Activated T-cell treated with anti-CD3 and anti-CD28 coated beads, Interleukin-2, amount 50 U/mL, for 1 hour (primary cell): ENCODE data around the gene PRR5.
"Not testable (repeated sequence)": the region's sequence is repeated elsewhere in the genome, so short reads cannot be mapped to it uniquely, and the experiment has no call there.

Experiments
- DNase-seq: peaks from one replicate; pipeline ENCODE4 v3.0.0-alpha.2; 2020

Gene PRR5

GRCh38 chr22:44676066-44676440 lies 26.0 kb upstream of the PRR5 start:
- not testable (repeated sequence) for DNase-seq

GRCh38 chr22:44676441-44677352 lies 25.3 kb upstream of the PRR5 start:
- DNase-seq = no peak

- DNase-seq = no peak
Measured at GRCh38 chr22:44677353-44677840, 24.6 kb upstream of the PRR5 start.

DNA sequence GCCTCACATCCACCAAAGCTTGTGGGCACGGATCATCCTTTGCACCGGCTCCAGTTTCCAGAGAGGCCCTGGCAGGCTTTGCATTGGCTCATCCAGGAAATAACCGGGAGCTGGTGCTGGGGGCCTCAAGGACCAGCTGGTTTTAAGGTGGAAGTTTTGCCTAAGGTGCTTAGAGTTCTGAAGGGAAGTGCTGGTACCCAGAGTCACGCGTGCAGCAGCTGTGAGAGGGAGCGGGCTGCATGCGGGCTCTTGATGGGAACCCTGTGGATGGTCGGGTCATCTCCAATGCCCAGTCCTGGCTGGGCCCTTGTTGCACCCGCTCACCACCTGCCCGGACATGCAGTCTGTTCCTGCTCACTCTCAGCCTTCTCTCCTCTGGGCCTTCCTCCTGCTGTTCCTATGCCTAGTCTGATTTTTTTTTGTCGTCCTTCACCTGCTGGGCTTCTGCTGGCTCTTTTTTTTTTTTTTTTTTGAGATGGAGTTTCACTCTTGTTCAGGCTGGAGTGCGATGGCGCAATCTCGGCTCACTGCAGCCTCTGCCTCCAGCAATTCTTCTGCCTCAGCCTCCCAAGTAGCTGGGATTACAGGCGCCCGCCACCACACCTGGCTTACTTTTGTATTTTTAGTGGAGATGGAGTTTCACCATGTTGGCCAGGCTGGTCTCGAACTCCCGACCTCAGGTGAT lies 24.0 kb upstream of the PRR5 start:
- no peak for DNase-seq

- no peak for DNase-seq
Measured at GRCh38 chr22:44678556-44679305, 23.3 kb upstream of the PRR5 start.

DNA sequence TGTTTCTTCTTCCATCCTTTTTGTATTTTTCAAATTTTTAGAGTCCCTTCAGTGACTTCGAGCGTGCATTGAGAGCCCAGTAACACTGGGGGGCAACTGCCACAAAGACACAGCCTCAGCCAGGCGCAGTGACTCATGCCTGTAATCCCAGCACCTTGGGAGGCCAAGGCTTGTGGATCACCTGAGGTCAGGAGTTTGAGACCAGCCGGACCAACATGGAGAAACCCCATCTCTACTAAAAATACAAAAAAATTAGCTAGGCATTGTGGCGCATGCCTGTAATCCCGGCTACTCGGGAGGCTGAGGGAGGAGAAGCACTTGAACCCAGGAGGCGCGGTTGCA lies 22.7 kb upstream of the PRR5 start:
- not testable (repeated sequence) for DNase-seq

- DNase-seq = no peak
Measured at GRCh38 chr22:44680058-44680457, 21.9 kb upstream of the PRR5 start.

GRCh38 chr22:44680481-44680894 lies 21.5 kb upstream of the PRR5 start:
- DNase-seq = no peak

DNA sequence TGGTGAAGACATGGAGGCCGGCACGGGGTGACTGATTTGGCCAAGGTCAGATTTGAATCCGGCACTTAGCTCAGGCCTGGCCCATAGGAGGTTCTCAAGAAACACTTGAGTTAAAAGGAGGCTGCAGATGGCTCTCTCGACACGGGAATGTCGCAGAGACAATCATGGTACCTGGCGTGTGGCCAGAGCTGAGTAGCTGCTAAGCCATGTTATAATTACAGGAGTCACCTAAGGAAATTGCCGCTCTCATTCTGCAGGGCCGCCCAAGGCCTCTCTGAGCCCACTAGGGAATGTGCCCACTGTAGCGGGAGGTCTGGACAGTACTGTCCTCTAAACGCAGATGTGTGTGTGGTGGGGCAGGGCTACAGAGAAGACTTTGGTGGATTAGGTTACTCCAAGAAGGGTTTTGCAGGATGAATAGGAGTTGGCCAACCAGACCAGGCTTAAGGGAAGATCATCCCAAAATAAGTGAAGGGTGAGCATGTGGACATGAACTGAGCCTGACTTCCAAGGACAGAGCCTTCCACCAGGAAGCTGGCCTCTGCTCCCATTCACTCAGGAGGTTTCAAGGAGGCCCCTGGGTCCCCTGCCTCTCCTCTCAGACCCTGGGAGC lies 19.3 kb upstream of the PRR5 start:
- no peak for DNase-seq

- DNase-seq = no peak
Measured at GRCh38 chr22:44683237-44683636, 18.8 kb upstream of the PRR5 start.

GRCh38 chr22:44683881-44684280 lies 18.1 kb upstream of the PRR5 start:
- no peak for DNase-seq

DNA sequence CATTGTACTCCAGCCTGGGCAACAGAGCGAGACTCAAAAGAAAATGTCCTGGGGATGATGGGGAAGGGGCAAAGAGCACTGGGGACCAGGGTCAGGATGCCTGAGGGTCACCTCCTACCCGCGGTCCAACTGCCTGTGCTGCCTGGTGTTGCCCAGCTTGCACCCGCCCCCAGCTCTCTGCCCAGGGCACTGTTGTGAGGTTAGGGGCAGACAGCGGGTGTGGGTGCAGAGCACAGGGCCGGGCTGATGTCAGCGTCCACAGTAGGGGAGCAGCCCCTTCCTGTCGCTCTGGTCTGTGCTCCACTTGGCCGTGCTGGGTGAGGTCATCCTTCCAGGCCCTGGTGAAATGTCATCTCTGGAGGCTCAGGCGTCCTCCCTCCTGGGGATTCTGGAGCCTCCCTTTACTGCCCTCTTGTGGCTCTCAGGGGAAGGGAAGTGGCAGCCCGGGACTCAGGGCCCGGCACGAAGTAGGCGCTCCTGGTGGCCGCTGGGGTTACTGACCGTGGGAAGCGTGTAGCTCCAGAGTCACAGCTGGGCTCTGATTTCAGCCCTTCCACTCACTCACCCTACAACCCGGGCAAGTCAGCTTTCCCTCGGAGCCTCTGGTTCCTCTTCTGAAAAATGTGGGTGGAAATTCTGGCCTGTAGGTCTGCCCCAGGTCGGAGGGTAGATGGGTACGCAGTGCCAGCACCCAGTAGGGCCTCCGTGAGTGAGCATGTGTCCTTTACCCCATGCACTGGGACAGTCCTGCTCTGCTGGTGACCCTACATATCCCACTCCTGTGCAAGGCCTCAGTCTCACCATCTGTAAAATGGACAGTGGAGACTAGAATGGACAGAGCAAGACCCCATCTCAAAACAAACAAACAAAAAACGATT lies 17.3 kb upstream of the PRR5 start:
- DNase-seq = peak; percentile 82

GRCh38 chr22:44685384-44686056 lies 16.5 kb upstream of the PRR5 start:
- peak; percentile 80 for DNase-seq

GRCh38 chr22:44686873-44687600 lies 15.0 kb upstream of the PRR5 start:
- DNase-seq = no peak

GRCh38 chr22:44689173-44689572 lies 12.8 kb upstream of the PRR5 start:
- DNase-seq = no peak

- DNase-seq = no peak
Measured at GRCh38 chr22:44689915-44690524, 12.0 kb upstream of the PRR5 start.

GRCh38 chr22:44691796-44692661 lies 10.0 kb upstream of the PRR5 start:
- DNase-seq = no peak

DNA sequence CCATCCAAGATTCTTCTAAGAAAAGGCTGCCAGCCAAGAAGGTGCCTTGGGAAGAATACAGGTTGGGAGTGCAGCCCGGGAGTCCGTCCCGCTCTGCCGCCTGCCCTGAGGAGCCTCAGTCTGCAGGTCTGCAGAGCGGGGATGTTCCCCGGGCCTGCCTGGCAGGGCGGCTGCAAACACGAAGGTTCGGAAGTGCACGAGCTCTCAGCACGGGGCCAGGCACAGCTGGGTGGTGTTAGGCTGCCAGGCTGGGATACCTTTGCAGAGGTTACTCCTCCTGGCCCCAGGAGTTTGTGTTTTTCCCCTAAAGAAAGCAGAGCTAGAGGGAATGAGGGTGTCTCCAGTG lies 9.4 kb upstream of the PRR5 start:
- DNase-seq = no peak

- no peak for DNase-seq
Measured at GRCh38 chr22:44693145-44693544, 8.9 kb upstream of the PRR5 start.
